ENCODE results near the gene BZW2.

BZW2 gene

DNA sequence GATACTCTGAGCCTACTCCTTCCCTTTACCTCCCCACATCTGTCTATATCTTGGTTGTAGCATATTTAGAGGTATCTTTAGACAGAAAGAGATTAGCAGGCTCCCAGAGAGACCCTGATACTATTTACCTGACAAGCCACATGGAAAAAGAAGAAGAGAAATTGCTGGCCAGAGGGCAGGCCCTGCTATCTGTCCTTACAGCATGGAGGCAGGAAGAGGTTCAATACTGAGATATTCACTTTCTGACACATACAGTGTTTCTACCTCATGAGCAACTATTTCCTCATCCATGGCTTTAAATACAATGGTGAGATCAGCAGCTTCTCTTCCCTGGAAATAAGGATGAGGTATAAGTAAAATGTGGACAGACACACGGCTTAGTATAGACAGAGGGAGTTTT lies 73.7 kb downstream of the BZW2 start:
- no peak for DNase-seq (ENCODE audit: low read depth, low spot score)
- TF ChIP-seq, protein P1, sequence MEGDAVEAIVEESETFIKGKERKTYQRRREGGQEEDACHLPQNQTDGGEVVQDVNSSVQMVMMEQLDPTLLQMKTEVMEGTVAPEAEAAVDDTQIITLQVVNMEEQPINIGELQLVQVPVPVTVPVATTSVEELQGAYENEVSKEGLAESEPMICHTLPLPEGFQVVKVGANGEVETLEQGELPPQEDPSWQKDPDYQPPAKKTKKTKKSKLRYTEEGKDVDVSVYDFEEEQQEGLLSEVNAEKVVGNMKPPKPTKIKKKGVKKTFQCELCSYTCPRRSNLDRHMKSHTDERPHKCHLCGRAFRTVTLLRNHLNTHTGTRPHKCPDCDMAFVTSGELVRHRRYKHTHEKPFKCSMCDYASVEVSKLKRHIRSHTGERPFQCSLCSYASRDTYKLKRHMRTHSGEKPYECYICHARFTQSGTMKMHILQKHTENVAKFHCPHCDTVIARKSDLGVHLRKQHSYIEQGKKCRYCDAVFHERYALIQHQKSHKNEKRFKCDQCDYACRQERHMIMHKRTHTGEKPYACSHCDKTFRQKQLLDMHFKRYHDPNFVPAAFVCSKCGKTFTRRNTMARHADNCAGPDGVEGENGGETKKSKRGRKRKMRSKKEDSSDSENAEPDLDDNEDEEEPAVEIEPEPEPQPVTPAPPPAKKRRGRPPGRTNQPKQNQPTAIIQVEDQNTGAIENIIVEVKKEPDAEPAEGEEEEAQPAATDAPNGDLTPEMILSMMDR (IDR thresholded peaks at IDR 0.05; ENCODE audit: low read depth, low read length), result no peak
- in situ Hi-C loops (cut with HindIII; ENCODE audit: low sequenced_read_pairs), result no loop called here
- H3K4me3 ChIP-seq (ENCODE audit: low read depth, low read length), result no peak overlapping the region

DNA sequence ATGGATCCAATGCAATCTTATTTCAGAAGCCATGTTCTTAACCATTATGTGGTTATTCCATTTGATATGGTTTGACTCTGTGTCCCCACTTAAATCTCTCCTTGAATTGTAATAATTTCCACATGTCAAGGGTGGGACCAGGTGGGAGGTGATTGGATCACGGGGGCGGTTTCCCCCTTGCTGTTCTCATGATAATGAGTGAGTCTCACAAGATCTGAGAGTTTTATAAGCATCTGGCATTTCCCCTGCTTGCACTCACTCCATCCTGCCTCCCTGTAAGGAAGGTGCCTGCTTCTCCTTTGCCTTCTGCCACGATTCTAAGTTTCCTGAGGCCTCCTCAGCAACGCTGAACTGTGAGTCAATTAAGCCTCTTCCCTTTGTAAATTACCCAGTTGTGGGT lies 75.6 kb downstream of the BZW2 start:
- no peak for DNase-seq (ENCODE audit: low read depth, low spot score)
- no peak overlapping the region for H3K4me3 ChIP-seq (ENCODE audit: low read depth, low read length)
- in situ Hi-C loops (cut with HindIII; ENCODE audit: low sequenced_read_pairs), result no loop called here
- TF ChIP-seq, protein P1 (IDR thresholded peaks at IDR 0.05; ENCODE audit: low read depth, low read length), result no peak

DNA sequence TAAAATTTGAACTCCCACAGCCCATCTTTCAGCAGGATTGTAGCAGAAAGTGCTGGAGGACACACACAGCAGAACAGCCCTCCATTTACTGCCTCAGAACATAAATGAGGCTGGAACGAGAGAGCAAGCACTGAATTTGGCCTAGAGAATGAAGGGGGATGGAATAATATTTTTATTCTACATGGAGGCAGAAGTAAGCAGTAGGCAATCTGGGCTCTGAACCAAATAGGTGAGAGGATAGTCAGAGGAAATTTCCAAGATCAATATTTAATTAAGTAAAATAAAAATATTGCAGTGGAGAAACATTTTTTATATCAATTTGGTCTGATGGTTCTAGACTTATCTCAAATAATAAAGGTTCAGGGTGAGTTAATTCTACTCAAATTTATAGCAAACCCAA lies 78.4 kb downstream of the BZW2 start:
- H3K4me3 ChIP-seq (ENCODE audit: low read depth, low read length), result no peak overlapping the region
- TF ChIP-seq, protein P1 (IDR thresholded peaks at IDR 0.05; ENCODE audit: low read depth, low read length), result no peak
- in situ Hi-C loops (cut with HindIII; ENCODE audit: low sequenced_read_pairs), result no loop called here
- DNase-seq (ENCODE audit: low read depth, low spot score), result no peak

DNA sequence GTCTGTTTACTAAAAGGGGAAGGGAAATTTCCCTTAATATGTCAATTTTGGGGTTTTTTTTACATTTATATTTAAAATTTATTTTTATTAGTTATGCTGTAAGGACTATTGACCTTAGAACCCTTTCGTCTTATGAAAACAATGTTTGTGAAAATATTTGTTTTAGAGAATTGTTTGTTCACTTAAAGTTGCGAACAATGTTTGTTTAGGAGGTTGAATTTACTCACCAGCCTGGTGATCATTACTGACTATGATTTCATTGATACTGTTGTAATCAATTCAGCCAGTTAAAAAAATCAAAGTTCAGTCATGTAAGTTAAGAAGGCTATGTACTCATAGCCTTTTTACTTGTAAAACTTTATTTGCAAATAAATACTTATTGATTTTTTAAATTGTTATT lies 80.2 kb downstream of the BZW2 start:
- no peak overlapping the region for H3K4me3 ChIP-seq (ENCODE audit: low read depth, low read length)
- DNase-seq (ENCODE audit: low read depth, low spot score), result no peak
- TF ChIP-seq, protein P1 (IDR thresholded peaks at IDR 0.05; ENCODE audit: low read depth, low read length), result no peak
- in situ Hi-C loops (cut with HindIII; ENCODE audit: low sequenced_read_pairs), result no loop called here

DNA sequence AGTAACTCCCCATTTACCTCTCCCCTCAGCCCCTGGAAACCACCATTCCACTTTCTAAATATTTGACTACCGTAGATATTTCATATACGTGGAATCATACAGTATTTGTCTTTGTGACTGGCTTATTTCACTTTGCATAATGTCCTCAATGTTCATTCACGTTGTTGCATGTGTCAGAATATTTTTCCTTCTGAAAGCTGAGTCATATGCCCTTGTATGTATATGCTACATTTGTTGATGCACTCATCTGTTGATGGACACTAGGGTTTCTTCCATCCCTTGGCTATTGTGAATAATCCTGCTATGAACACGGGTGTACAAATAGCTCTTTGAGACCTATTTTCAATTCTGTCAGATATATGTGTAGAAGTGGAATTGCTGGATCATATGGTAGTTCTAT lies 81.8 kb downstream of the BZW2 start:
- TF ChIP-seq, protein P1 (IDR thresholded peaks at IDR 0.05; ENCODE audit: low read depth, low read length), result no peak
- in situ Hi-C loops (cut with HindIII; ENCODE audit: low sequenced_read_pairs), result no loop called here

DNA sequence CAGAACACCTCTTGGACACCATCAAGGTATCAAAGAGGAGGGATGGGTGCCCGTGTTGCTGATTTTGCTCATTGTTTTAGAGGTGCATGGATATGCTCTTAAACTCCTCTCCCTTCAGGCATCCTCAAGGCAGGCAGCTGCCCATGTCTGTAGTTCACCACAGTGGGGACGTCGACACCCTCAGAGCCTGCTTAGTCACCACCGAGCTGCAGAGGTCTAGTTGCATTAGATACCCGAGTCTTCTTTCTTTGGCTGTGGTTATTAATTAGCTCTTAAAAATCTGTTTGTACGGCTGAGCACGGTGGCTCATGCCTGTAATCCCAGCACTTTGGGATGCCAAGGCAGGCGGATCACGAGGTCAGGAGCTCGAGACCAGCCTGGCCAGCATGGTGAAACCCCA lies 82.8 kb downstream of the BZW2 start:
- DNase-seq (ENCODE audit: low read depth, low spot score), result no peak
- no peak overlapping the region for H3K4me3 ChIP-seq (ENCODE audit: low read depth, low read length)
- TF ChIP-seq, protein P1 (IDR thresholded peaks at IDR 0.05; ENCODE audit: low read depth, low read length), result no peak
- in situ Hi-C loops (cut with HindIII; ENCODE audit: low sequenced_read_pairs), result no loop called here

More for the DNA sequence above, 81.8 kb downstream of the BZW2 start:
- no peak for DNase-seq (ENCODE audit: low read depth, low spot score)
- H3K4me3 ChIP-seq (ENCODE audit: low read depth, low read length), result no peak overlapping the region

DNA sequence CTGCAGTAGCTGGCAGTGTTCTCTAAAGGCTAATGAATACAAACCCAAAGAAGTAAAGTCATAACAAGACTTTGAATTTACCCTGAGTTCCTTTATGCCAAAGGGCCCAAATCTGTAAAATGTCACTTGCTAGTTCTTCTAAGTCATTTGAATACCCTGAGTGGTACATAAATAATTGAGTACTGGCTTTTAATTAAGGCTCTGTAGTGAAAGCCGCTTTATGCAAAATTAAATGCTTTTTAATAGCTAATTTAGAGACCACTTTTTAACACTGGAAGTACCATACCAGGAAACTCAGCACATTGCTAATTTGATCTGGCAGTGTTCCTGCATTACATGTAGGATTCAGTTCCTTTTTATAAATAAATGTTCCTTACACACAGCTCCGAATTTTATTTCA lies 83.6 kb downstream of the BZW2 start:
- TF ChIP-seq, protein P1 (IDR thresholded peaks at IDR 0.05; ENCODE audit: low read depth, low read length), result no peak
- in situ Hi-C loops (cut with HindIII; ENCODE audit: low sequenced_read_pairs), result no loop called here
- DNase-seq (ENCODE audit: low read depth, low spot score), result no peak
- no peak overlapping the region for H3K4me3 ChIP-seq (ENCODE audit: low read depth, low read length)

Data from astrocyte of the spinal cord (primary cell).